HCT116 (cell line): ENCODE data around the gene RPL39L. TPM values are rescaled to one million over a fixed set of nuclear protein-coding genes. Genes with fewer than 3 reads are reported as not detected.

ENCODE experiments used
- ATAC-seq: fragments of 200-7000 bp; cut with Tn5 transposase; 2 replicates; pipeline ENCODE4 v1.9.1; 2020; ENCODE audit warnings: mild to moderate bottlenecking, moderate library complexity
- Bru-seq: library from RNA; stranded (reverse); fragments of 400-500 nt; gene quantifications from one replicate; lab custom pipeline; 2021; lab: Mats Ljungman, UMichigan
- BruChase-seq, 2 experiments: library from RNA; stranded (reverse); fragments of 400-500 nt; gene quantifications; one replicate each; lab custom pipeline; 2021; lab: Mats Ljungman, UMichigan
- BruUV-seq: library from RNA; stranded (reverse); fragments of 400-500 nt; replicated peaks from 2 replicates; lab custom pipeline; 2021; lab: Mats Ljungman, UMichigan
- CTCF ChIA-PET: fragments of 300-600 bp; sonication (Branson Sonifier 250); formaldehyde crosslinking; loops from one replicate; lab custom pipeline; 2021; ENCODE audit warnings: antibody characterized with exemption; lab: Charles Lee
- POLR2A ChIA-PET: fragments of 300-600, 350-600 bp; sonication (Branson Sonifier 250); formaldehyde crosslinking; loops from one replicate; lab custom pipeline; 2021; ENCODE audit warnings: antibody characterized with exemption; lab: Charles Lee
- RAD21 ChIA-PET, 2 experiments: fragments of 300-600 bp; sonication (Branson Sonifier 250); formaldehyde crosslinking; loops; one replicate each; lab custom pipeline; 2023; ENCODE audit warnings: low total read pairs in 2 of 2; ENCODE audit not compliant: uncharacterized antibody in 2 of 2, unreplicated experiment in 2 of 2, low non-redundant PET in 1 of 2; lab: Charles Lee
- DNase-seq: peaks from one replicate; pipeline ENCODE4 v3.0.0-alpha.2; 2010; ENCODE audit warnings: low read depth, low spot score
- H2AFZ ChIP-seq: fragments of 200-600 bp; shearing (Covaris generic), sonication (generic); 2 replicates; pipeline ENCODE4 v1.6.1; 2017; ENCODE audit warnings: low read depth, mixed run types, mixed read lengths, antibody characterized with exemption, low read length; ENCODE audit not compliant: poor library complexity, severe bottlenecking
- H3K27ac ChIP-seq: 2 replicates; pipeline ENCODE4 v1.5.1; 2012; ENCODE audit warnings: low read depth, low read length
- H3K27me3 ChIP-seq: fragments of 200-600 bp; sonication (generic); 2 replicates; pipeline ENCODE4 v1.6.1; 2016; ENCODE audit warnings: mixed run types, low read length, mixed read lengths; ENCODE audit not compliant: insufficient read depth
- H3K36me3 ChIP-seq, 2 experiments: fragments of 200-500 bp in 1 of 2; fragments of 200-600 bp in 1 of 2; sonication (Bioruptor generic) in 1 of 2; sonication (generic) in 1 of 2; 2 replicates each; pipeline versions ENCODE4 v1.5.1 to v1.6.1; 2014 to 2016; ENCODE audit warnings: low read length in 2 of 2, inconsistent platforms in 1 of 2, mixed read lengths in 1 of 2, mixed run types in 1 of 2; ENCODE audit not compliant: insufficient read depth in 2 of 2, control insufficient read depth in 1 of 2
- H3K4me1 ChIP-seq, 2 experiments: fragments of 200-600 bp in 1 of 2; sonication (generic) in 1 of 2; 2 replicates each; pipeline versions ENCODE4 v1.5.1 to v1.6.1; 2012 to 2017; ENCODE audit warnings: low read length in 2 of 2, inconsistent platforms in 1 of 2, mild to moderate bottlenecking in 1 of 2, mixed read lengths in 1 of 2, mixed run types in 1 of 2, moderate library complexity in 1 of 2; ENCODE audit not compliant: insufficient read depth in 2 of 2, control insufficient read depth in 1 of 2
- H3K4me2 ChIP-seq: fragments of 200-600 bp; sonication (generic); 2 replicates; pipeline ENCODE4 v1.6.1; 2017; ENCODE audit warnings: mixed run types, low read length, mixed read lengths
- H3K4me3 ChIP-seq, 2 experiments: fragments of 200-600 bp in 1 of 2; sonication (generic) in 1 of 2; replicated peaks in 1 of 2; 2 replicates each; pipeline ENCODE4 v1.5.1; 2011 to 2016; ENCODE audit warnings: low read length in 2 of 2, control low read depth in 1 of 2, low read depth in 1 of 2, mild to moderate bottlenecking in 1 of 2, mixed read lengths in 1 of 2, mixed run types in 1 of 2
- H3K79me2 ChIP-seq: fragments of 200-600 bp; sonication (generic); 2 replicates; pipeline ENCODE4 v1.6.1; 2017; ENCODE audit warnings: mild to moderate bottlenecking, mixed run types, low read length, moderate library complexity, mixed read lengths; ENCODE audit not compliant: insufficient read depth
- H3K9ac ChIP-seq: fragments of 200-600 bp; sonication (generic); 2 replicates; pipeline ENCODE4 v1.6.1; 2016; ENCODE audit warnings: low read length, mixed read lengths
- H3K9me2 ChIP-seq: fragments of 200-600 bp; sonication (generic), shearing (Covaris generic); 2 replicates; pipeline ENCODE4 v1.6.1; 2017; ENCODE audit warnings: mixed run types, mild to moderate bottlenecking, moderate library complexity; ENCODE audit not compliant: insufficient read depth
- H3K9me3 ChIP-seq, 2 experiments: fragments of 200-500 bp in 1 of 2; fragments of 200-600 bp in 1 of 2; sonication (Bioruptor generic) in 1 of 2; sonication (generic) in 1 of 2; 2 replicates each; pipeline ENCODE4 v1.6.1; 2014 to 2017; ENCODE audit warnings: low read length in 2 of 2, mixed read lengths in 2 of 2, inconsistent platforms in 1 of 2, low read depth in 1 of 2, mild to moderate bottlenecking in 1 of 2, mixed run types in 1 of 2, moderate library complexity in 1 of 2; ENCODE audit not compliant: control insufficient read depth in 1 of 2, insufficient read depth in 1 of 2
- H4K20me1 ChIP-seq: fragments of 200-600 bp; sonication (generic), shearing (Covaris generic); 2 replicates; pipeline ENCODE4 v1.6.1; 2017; ENCODE audit warnings: mixed run types, mild to moderate bottlenecking, moderate library complexity; ENCODE audit not compliant: insufficient read depth
- CTCF ChIP-seq, 3 experiments: fragments of 200-600 bp in 1 of 3; sonication (generic) in 1 of 3; IDR thresholded peaks in 2 of 3; conservative IDR thresholded peaks in 1 of 3; 2 replicates each; pipeline ENCODE4 v1.5.1; 2012 to 2017; ENCODE audit warnings: low read depth in 2 of 3, low read length in 2 of 3, antibody characterized with exemption in 1 of 3, borderline replicate concordance in 1 of 3, control low read depth in 1 of 3, mild to moderate bottlenecking in 1 of 3, mixed read lengths in 1 of 3, mixed run types in 1 of 3, moderate library complexity in 1 of 3; ENCODE audit not compliant: insufficient read depth in 1 of 3
- ELF1 ChIP-seq: IDR thresholded peaks from 2 replicates; pipeline ENCODE4 v1.6.1; 2012; ENCODE audit warnings: low read depth, borderline replicate concordance
- JUND ChIP-seq: IDR thresholded peaks from 2 replicates; pipeline ENCODE4 v1.6.1; 2012
- MAX ChIP-seq: IDR thresholded peaks from 2 replicates; pipeline ENCODE4 v1.6.1; 2012
- SP1 ChIP-seq: IDR thresholded peaks from 2 replicates; pipeline ENCODE4 v1.6.1; 2012; ENCODE audit warnings: low read depth
- intact Hi-C: fragments of 100-400 bp; cut with micrococcal nuclease; formaldehyde crosslinking; loops from 2 replicates; pipeline ENCODE4 v1.10.0; 2022
- long read RNA-seq: library from polyadenylated mRNA; unstranded; transcript quantifications from one replicate; pipeline ENCODE4 v2.0.0, GENCODE V29; 2021; ENCODE audit not compliant: unreplicated experiment
- polyA plus RNA-seq: library from polyadenylated mRNA; unstranded; fragments of >200 nt; gene quantifications from 2 replicates; pipeline ENCODE4 v1.2.1, GENCODE V29; 2012; ENCODE audit warnings: missing spikeins
- total RNA-seq: library from RNA; stranded (reverse); gene quantifications from one replicate; pipeline ENCODE4 v1.2.1, GENCODE V29; 2021; ENCODE audit not compliant: unreplicated experiment

Gene RPL39L
- total RNA-seq: not detected
- polyA plus RNA-seq: not detected in 2 replicates
- percentile 6 among the genes with signal in this experiment for Bru-seq, nascent RNA
- percentile 2 among the genes with signal in this experiment for BruChase-seq, experiment 1, labeled RNA remaining after a 6-hour chase
- BruChase-seq, experiment 2, labeled RNA remaining after a 2-hour chase: not detected
- long read RNA-seq: 0 reads

- TF ChIP-seq CTCF (IDR thresholded peaks at IDR 0.05 in 2 of 3, conservative IDR thresholded peaks at IDR 0.05 in 1 of 3; ENCODE audit: borderline replicate concordance in 1 of 3, insufficient read depth in 1 of 3, low read depth in 2 of 3, low read length in 2 of 3) (peak in 2 of 3 experiments; percentile 56 to 64; a peak in 4 of 6 replicates), SP1 (no peak), JUND (no peak), MAX (no peak), ELF1 (no peak)
- Histone ChIP-seq H3K9me3 (no peaks in the 10 kb centered on the region), H2AFZ (no peak within 1 kb of the TSS), H4K20me1 (no peaks in the 10 kb centered on the region), H3K36me3 (no peaks in the 10 kb centered on the region), H3K27ac (no peak within 1 kb of the TSS), H3K4me2 (no peak within 1 kb of the TSS), H3K4me3 (no peak within 1 kb of the TSS), H3K4me1 (peaks cover 0 to 5% of the 10 kb centered on the region in 2 experiments; a peak in 2 of 4 replicates), H3K27me3 (no peaks in the 10 kb centered on the region), H3K79me2 (no peaks in the 10 kb centered on the region), H3K9me2 (no peaks in the 10 kb centered on the region), H3K9ac (no peak within 1 kb of the TSS)
- CTCF ChIA-PET: interaction anchor here (1.3 to 1.5 kb wide), 2 partner anchors 9 to 11 kb away, joined by 4 to 5 read pairs; no protein-coding TSS in a partner anchor
- intact Hi-C loops: no loop called here
- no TSS peak for BruUV-seq
- ATAC-seq (peak; percentile 52; the same call in 1 of the 2 replicates), DNase-seq (no peak)
- RAD21 ChIA-PET: no interaction called here
- POLR2A ChIA-PET: no interaction called here
Observed at GRCh38 chr3:187139126-187139894, at the start of gene RPL39L. TSS of gene RPL39L (minus strand) at chr3:187139496. CDS start at chr3:187121300, 18,196 bp downstream.
